Activated CD4-positive, alpha-beta T cell treated with anti-CD3 and anti-CD28 coated beads for 4 hours (primary cell): ENCODE measurements around the gene NAA20.
"Not testable (repeated sequence)": the region's sequence is repeated elsewhere in the genome, so short reads cannot be mapped to it uniquely, and the experiment has no call there.

Experiments
- DNase-seq, 2 donors: peaks; one replicate each; pipeline ENCODE4 v3.0.0-alpha.2; 2020

NAA20 gene

DNA sequence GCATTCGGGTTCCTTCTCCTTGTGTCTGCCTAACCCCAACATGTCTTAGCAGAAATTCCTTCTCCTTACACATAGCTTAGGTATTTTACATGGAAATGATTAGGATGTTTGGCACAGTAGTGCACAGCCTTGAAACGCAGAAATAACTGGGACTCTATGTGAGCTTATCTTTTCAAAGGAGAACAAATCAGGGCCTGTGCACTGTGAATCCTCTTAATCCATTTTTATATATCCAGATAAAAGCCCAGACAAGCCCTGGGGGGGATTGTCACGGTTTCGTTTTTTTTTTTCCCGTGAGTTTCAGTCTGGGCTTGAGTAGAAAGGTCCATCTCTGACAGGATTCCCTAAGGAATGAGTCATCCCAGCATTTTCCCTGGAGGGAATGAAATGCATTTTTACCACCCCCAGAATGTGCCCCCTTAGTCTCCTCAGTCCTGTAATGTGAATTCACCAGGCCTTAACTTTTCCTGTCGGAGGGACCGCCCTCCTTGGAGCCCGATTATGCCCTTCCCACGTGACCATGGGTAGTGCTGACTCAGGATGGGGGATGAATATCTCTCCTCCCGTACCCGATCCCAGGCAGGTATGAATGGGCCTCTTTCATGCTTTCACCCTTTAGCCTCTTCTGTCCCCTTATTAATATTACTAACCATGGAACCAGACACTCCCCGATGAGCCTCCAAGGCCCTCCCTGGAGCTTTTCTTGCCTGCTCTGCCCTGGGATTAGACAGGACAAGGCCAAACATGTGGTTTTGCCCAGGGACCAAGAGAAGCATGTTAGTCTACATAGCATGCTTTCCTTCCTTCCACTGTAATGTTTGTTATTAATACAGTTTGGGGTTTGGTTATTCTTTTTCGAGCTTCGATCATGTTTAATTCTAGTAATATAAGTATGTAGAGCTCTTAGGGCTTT, 23.9 kb upstream of the NAA20 start:
- DNase-seq = no peak

GRCh38 chr20:19993958-19994669, 23.0 kb upstream of the NAA20 start:
- no peak for DNase-seq

- DNase-seq = peak in 1 of 2 donors; percentile 33
Observed at GRCh38 chr20:19995220-19995863, 21.8 kb upstream of the NAA20 start.

DNA sequence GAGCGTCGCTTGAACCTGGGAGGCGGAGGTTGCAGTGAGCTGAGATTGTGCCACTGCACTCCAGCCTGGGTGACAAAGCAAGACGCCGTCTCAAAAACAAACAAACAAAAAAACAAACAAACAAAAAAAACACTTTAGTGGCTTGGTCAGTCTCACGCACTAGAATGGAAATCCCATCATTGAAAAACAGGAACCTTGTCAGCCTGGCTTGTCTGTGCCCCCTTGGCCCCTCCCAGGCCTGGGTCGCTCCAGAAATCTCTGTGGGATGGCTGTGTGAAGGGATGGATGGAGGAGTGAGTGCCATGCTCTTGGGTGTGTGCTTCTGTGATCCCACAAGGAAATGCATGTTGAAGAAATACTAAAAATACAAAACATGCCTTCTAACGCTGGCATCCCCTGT, 20.9 kb upstream of the NAA20 start:
- DNase-seq = no peak

DNA sequence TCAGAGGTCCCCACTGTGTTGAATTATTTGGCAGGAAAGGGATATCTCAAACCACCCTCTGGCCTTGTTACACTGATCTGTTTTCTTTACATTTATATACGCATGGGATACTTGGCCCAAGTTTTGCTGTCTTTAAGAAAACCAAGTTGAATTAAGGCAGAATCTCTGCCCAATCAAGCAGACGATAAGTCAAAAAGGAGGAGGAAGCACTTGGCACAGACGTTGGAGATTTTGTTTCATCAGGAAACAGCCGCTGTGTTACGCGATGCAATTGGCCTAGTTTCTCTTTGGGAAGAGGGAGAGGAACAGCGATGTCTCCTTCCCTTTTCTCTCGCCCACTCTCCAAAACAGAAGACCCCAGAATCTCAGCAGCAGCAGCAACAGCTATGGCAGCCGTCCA, 20.2 kb upstream of the NAA20 start:
- no peak for DNase-seq

- no peak for DNase-seq
Observed at GRCh38 chr20:19998990-19999705, 18.0 kb upstream of the NAA20 start.

- no peak for DNase-seq
Observed at GRCh38 chr20:20000211-20000968, 16.8 kb upstream of the NAA20 start.

DNA sequence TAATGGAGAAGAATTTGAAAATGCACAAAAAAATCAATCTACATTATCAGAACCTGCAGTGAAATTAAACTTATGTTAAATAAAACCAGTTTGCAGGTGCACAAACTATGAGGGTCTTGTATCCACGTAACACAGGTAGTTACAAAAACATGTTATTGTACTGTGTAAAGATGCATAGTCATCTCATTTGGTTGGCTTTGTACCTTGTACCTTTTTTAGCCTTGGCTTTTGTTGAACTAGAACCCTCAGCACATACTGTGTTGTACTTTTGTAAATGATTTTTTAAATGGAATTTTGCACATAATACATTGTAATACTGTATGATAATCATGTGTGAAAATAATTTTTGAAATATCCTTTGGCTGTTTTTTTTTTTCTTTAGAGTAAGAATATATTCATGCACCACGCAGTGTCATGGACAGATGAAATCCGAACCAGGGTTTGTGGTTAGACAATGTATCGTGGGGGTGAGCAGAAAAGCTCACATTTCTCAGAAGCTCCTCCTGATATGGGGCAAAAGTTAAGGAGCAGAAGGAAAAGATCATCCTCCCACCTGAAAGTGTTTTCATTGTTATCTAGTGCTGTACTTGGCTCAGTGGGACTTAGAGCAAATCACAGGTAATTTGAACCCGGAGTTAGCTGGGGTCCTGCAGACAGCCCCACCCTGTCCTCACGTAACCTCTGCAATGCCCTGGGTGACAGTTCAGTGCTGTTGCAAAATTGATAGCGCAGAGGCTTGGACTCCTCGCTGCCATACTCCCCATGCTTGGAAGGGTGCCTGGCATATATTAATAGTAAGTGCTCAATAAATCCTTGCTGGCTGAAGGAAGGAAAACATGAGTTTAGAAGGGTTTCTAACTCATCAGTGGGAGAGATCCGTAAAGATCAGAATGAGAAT, 14.8 kb upstream of the NAA20 start:
- DNase-seq = no peak

DNA sequence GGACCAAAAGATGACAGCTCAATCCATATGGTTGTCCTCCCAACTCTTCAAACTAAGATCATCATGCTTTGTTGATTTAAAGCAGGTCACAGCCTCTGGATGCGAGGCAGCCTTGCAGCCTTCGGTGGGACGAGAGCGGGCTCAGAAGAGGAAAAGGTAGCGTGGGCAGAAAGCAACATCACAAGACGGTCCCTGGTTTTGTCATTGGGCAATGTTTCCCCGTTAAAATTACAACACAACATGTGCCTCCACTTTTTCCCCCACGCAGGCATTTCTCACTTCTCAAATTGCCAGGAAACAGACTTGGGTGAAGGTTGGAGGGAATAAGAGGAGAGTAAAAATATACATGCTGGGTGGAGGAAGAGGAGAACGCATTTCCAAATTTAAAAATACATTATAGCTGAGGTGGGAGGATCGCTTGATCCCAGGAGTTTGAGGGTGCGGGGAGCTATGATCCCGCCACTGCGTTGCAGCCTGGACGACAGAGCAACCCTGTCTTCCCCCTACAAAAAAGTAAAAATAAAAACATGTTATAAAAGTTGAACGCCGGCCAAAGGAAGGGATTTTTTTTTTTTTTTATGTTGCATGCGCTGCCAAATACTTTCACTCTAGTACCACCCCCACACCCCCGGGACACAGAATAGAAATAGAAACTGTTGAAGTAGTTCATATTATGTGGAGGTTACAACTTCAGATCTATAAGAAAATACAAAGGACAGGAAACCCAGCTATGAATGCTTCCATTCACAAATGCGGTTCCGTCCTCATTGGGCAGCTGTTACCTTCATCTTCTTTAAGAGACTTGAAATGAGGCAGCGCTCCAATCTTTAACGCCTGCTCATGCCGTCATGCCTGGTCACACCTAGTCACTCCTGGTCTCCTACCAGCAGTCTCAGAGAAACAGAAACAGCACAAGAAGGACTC, 13.9 kb upstream of the NAA20 start:
- DNase-seq = no peak

- DNase-seq = not testable (repeated sequence)
Observed at GRCh38 chr20:20003955-20004322, 13.2 kb upstream of the NAA20 start.

- DNase-seq = no peak
Observed at GRCh38 chr20:20005342-20005741, 11.8 kb upstream of the NAA20 start.

GRCh38 chr20:20009784-20010253, 7.3 kb upstream of the NAA20 start:
- DNase-seq = no peak

GRCh38 chr20:20010639-20011500, 6.3 kb upstream of the NAA20 start:
- no peak for DNase-seq

- DNase-seq = no peak
Observed at GRCh38 chr20:20012541-20012940, 4.6 kb upstream of the NAA20 start.

DNA sequence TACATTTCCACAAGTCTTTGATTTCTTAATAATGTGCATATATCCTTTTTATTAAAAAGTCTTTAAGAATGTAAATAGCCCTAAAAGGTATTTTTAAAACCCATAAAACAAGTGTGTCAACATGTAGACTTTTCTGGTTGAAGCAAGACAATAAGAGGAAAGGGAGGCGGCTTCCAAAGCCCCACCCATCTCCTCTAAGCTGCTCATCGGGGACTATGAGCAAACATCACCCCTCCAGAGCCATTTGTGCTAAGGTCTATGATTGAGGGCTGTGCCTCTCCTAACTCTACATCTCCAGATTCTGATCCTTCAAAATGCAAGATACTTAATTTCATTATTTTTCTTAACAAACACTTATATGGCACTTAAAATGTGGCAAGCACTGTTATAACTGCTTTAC, 2.5 kb upstream of the NAA20 start:
- no peak for DNase-seq

DNA sequence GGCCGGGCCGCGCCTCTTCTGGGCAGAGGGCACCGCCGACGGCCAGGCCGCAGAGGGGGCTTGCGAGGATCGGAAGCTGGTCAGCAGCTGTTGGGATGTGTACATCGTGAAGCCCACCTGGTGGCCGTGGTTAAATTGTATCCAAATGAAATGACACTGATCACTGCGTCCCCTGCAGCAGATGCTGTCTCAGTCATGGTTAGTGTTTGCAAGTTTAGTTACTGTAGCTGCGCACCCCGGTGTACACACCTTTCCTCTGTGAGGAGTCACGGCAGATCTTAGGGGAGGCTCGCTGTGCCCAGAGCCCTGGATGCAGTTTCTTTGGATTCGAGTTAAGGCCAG, 653 bp downstream of the NAA20 start:
- DNase-seq = peak in 1 of 2 donors; percentile 5

GRCh38 chr20:20018366-20018765, 1.2 kb downstream of the NAA20 start:
- DNase-seq = no peak

DNA sequence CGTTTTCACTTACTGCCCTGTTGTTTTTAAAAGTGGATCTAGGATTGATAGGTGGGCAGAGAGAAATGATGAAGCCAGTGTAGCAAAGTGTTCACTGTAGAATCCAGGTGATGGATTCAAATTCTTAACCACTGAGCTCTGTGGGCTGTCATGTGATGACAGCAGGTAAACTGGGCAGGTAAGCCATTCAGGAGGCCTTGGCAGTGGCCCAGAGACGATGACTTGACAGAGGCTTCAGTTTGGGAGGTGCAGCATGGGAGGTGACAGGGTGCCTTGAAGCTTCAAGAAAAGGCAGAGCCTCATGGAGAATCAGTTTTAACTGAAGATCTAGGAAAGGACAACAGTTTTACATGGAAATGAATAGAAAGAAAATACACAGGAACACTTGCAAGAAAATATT, 2.0 kb downstream of the NAA20 start:
- DNase-seq = no peak

- DNase-seq = no peak
Observed at GRCh38 chr20:20020908-20021307, 3.7 kb downstream of the NAA20 start.
